ENCODE data around the gene KANTR. TPM values are rescaled to one million over a fixed set of nuclear protein-coding genes. Genes with fewer than 3 reads are reported as not detected.

KANTR gene
- total and polyA plus RNA-seq, 9 of the 15 experiments (the other 6 are each of a cell fraction or from before 2014, with no cell fraction given) = 1.0 to 5.7 (median 3.4) TPM

DNA sequence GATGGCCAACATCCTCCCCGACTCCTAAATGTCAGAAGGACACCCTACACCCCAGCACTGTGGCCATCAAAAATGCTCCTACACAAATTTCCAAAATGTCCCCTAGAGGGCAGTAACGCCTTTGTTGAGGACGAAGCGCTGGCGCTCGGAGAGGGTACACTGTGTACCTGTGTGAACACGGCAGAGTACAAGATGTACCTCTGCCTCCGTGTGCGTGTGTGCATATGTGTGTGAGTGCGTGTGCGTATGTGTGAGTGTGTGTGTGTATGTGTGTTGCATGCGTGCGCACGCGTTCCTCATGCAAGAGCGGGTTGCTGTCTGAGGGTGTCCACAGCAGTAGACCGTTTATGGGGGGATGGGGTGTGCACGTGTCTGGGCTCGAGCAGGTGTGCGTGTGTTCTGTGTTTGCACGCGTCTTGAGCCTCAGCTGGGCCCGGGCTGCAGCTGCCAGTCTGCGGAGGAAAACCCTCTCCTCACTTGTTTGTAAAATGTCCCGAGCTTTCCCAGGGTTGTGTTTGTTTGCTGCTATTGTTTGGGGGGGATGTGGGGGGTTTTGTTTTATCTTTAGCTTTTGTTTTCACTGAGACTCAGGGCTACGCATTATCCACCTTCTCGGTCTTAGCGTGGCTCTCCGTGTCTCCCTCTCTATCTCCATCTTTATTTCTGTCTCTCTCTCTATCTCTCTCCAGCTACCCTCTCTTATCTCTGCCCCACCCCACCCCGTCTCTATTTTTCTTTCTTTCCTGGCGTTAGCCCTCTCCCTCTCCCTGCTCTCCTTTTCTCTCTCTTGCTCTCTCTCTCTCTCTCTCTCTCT, 22.1 kb upstream of the KANTR start (continued):
- TF ChIP-seq ZNF224 (CRISPR knock-in tag; IDR thresholded peaks at IDR 0.05) = no peak
- TF ChIP-seq GABPB1 (CRISPR knock-in tag; IDR thresholded peaks at IDR 0.05) = no peak
- peak; percentile 15 to 50; a peak in 3 of 4 replicates for TF ChIP-seq NRF1 (conservative IDR thresholded peaks at IDR 0.05 in 1 of 2, IDR thresholded peaks at IDR 0.05 in 1 of 2)
- TF ChIP-seq CTBP1 (IDR thresholded peaks at IDR 0.05; ENCODE audit: borderline replicate concordance) = peak; percentile 50; the same call in 1 of the 2 replicates
- 0 out of 2 replicates have a peak, but pooled peaks have one; percentile 52 for TF ChIP-seq BHLHE40 (IDR thresholded peaks at IDR 0.05; ENCODE audit: low read length)
- no peak for TF ChIP-seq ELF2 (CRISPR knock-in tag; IDR thresholded peaks at IDR 0.05)
- TF ChIP-seq ZFP30 (CRISPR knock-in tag; IDR thresholded peaks at IDR 0.05; ENCODE audit: borderline replicate concordance) = no peak
- TF ChIP-seq SMC3 (conservative IDR thresholded peaks at IDR 0.05; ENCODE audit: insufficient read depth, low read depth, low read length) = 0 out of 2 replicates have a peak, but pooled peaks have one; percentile 35
- no peak for TF ChIP-seq RUNX1 (IDR thresholded peaks at IDR 0.05; ENCODE audit: low read depth)
- TF ChIP-seq, protein P1, sequence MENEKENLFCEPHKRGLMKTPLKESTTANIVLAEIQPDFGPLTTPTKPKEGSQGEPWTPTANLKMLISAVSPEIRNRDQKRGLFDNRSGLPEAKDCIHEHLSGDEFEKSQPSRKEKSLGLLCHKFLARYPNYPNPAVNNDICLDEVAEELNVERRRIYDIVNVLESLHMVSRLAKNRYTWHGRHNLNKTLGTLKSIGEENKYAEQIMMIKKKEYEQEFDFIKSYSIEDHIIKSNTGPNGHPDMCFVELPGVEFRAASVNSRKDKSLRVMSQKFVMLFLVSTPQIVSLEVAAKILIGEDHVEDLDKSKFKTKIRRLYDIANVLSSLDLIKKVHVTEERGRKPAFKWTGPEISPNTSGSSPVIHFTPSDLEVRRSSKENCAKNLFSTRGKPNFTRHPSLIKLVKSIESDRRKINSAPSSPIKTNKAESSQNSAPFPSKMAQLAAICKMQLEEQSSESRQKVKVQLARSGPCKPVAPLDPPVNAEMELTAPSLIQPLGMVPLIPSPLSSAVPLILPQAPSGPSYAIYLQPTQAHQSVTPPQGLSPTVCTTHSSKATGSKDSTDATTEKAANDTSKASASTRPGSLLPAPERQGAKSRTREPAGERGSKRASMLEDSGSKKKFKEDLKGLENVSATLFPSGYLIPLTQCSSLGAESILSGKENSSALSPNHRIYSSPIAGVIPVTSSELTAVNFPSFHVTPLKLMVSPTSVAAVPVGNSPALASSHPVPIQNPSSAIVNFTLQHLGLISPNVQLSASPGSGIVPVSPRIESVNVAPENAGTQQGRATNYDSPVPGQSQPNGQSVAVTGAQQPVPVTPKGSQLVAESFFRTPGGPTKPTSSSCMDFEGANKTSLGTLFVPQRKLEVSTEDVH (IDR thresholded peaks at IDR 0.05; ENCODE audit: low read depth, partially characterized antibody) = no peak
- 0 out of 2 replicates have a peak, but pooled peaks have one; percentile 36 for TF ChIP-seq L3MBTL2 (IDR thresholded peaks at IDR 0.05)
- 0 out of 2 replicates have a peak, but pooled peaks have one; percentile 19 for TF ChIP-seq ZEB2 (IDR thresholded peaks at IDR 0.05)
- TF ChIP-seq, protein P2, sequence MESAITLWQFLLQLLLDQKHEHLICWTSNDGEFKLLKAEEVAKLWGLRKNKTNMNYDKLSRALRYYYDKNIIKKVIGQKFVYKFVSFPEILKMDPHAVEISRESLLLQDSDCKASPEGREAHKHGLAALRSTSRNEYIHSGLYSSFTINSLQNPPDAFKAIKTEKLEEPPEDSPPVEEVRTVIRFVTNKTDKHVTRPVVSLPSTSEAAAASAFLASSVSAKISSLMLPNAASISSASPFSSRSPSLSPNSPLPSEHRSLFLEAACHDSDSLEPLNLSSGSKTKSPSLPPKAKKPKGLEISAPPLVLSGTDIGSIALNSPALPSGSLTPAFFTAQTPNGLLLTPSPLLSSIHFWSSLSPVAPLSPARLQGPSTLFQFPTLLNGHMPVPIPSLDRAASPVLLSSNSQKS (CRISPR knock-in tag; IDR thresholded peaks at IDR 0.05) = no peak
- no peak for TF ChIP-seq EP300 (IDR thresholded peaks at IDR 0.05; ENCODE audit: low read length)
- TF ChIP-seq, protein P3, sequence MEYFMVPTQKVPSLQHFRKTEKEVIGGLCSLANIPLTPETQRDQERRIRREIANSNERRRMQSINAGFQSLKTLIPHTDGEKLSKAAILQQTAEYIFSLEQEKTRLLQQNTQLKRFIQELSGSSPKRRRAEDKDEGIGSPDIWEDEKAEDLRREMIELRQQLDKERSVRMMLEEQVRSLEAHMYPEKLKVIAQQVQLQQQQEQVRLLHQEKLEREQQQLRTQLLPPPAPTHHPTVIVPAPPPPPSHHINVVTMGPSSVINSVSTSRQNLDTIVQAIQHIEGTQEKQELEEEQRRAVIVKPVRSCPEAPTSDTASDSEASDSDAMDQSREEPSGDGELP (CRISPR knock-in tag; IDR thresholded peaks at IDR 0.05; ENCODE audit: borderline replicate concordance) = peak; percentile 19; the same call in 1 of the 2 replicates
- no peak for TF ChIP-seq SMAD4 (CRISPR knock-in tag; conservative IDR thresholded peaks at IDR 0.05)
- TF ChIP-seq, protein P4, sequence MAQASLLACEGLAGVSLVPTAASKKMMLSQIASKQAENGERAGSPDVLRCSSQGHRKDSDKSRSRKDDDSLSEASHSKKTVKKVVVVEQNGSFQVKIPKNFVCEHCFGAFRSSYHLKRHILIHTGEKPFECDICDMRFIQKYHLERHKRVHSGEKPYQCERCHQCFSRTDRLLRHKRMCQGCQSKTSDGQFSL (CRISPR knock-in tag; IDR thresholded peaks at IDR 0.05) = 0 out of 2 replicates have a peak, but pooled peaks have one; percentile 29
- TF ChIP-seq, protein P4 (tag; IDR thresholded peaks at IDR 0.05) = no peak
- TF ChIP-seq NR3C1 (CRISPR knock-in tag; IDR thresholded peaks at IDR 0.05) = no peak
- no peak for TF ChIP-seq SIN3A (IDR thresholded peaks at IDR 0.05; ENCODE audit: borderline replicate concordance in 2 of 2, control insufficient read depth in 1 of 2, low read depth in 2 of 2, low read length in 2 of 2)
- TF ChIP-seq MAFF (IDR thresholded peaks at IDR 0.05; ENCODE audit: low read length) = no peak
- TF ChIP-seq DNMT1 (IDR thresholded peaks at IDR 0.05) = no peak

Measured in K562 (cell line).